Thoracic aorta (tissue), 2 donors: ENCODE data around the gene ASTN2. TPM values are rescaled to one million over a fixed set of nuclear protein-coding genes. Genes with fewer than 3 reads are reported as not detected.

Experiments used
- ATAC-seq: fragments of 150-250 bp; one replicate; pipeline ENCODE4 v1.8.0; 2017; ENCODE audit warnings: low read depth; ENCODE audit not compliant: insufficient number of reproducible peaks, low FRiP score
- DNase-seq: peaks from one replicate; pipeline ENCODE4 v3.0.0-alpha.2; 2020; ENCODE audit warnings: low spot score
- H3K27ac ChIP-seq, 2 donors: fragments of 200-600 bp; sonication (generic); 1 replicate in 1 of 2; 2 replicates in 1 of 2; pipeline ENCODE4 v1.5.1; 2016; ENCODE audit warnings: mild to moderate bottlenecking in 2 of 2, moderate library complexity in 2 of 2
- H3K27me3 ChIP-seq: fragments of 200-600 bp; sonication (generic); replicated peaks from 2 replicates; pipeline ENCODE4 v1.6.0; 2016; ENCODE audit warnings: mild to moderate bottlenecking; ENCODE audit not compliant: insufficient read depth
- H3K36me3 ChIP-seq: fragments of 200-600 bp; sonication (generic); one replicate; pipeline ENCODE4 v1.5.1; 2016
- H3K4me1 ChIP-seq, 2 donors: fragments of 200-600 bp; sonication (generic); 1 replicate in 1 of 2; 2 replicates in 1 of 2; pipeline versions ENCODE4 v1.5.1 to v1.6.0; 2016; ENCODE audit warnings: low read depth in 2 of 2, mild to moderate bottlenecking in 1 of 2; ENCODE audit not compliant: control insufficient read depth in 1 of 2
- H3K4me3 ChIP-seq: fragments of 200-600 bp; sonication (generic); 2 replicates; pipeline ENCODE4 v1.5.1; 2016; ENCODE audit warnings: mild to moderate bottlenecking
- H3K9me3 ChIP-seq: fragments of 200-600 bp; sonication (generic); 2 replicates; pipeline ENCODE4 v1.5.1; 2016
- CTCF ChIP-seq: fragments of 200-600 bp; sonication (generic); IDR thresholded peaks from one replicate; pipeline ENCODE4 v1.5.1; 2019; ENCODE audit warnings: antibody characterized with exemption
- total RNA-seq, 2 donors: library from RNA; depleted of rRNA; stranded (reverse); fragments of >200 nt; gene quantifications; one replicate each; pipeline versions ENCODE4 v1.1.0 to v1.2.3, GENCODE V29; 2016

Gene ASTN2
- total RNA-seq, 2 donors from 2014 or later = 6.8 to 7.1 TPM

DNA sequence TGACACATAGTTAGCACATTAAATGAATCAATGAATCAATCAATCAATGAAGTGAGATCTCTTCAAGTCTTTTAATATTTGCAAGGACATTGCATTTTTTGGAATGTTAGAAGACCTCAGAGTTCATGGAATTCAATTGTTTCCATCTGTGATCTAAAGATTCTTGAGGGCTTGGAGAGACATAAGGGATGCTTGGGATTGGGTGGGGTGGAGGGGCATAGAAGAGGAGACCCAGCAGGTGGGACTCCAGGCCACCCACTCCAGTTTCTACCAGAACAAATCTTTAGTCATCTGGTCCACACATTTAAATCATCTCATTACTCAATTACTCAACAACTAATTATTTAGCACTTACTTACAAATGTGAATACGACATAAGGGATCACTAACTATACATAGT lies 978.7 kb downstream of the ASTN2 start:
- ATAC-seq = no peak
- H3K9me3 ChIP-seq = no peaks in the 10 kb centered on the region
- no peaks in the 10 kb centered on the region for H3K36me3 ChIP-seq
- H3K27me3 ChIP-seq = no peaks in the 10 kb centered on the region
- no peak for DNase-seq
- H3K4me3 ChIP-seq = no peak overlapping the region
- no peaks in the 10 kb centered on the region for H3K4me1 ChIP-seq
- TF ChIP-seq CTCF = no peak
- no peak overlapping the region for H3K27ac ChIP-seq

DNA sequence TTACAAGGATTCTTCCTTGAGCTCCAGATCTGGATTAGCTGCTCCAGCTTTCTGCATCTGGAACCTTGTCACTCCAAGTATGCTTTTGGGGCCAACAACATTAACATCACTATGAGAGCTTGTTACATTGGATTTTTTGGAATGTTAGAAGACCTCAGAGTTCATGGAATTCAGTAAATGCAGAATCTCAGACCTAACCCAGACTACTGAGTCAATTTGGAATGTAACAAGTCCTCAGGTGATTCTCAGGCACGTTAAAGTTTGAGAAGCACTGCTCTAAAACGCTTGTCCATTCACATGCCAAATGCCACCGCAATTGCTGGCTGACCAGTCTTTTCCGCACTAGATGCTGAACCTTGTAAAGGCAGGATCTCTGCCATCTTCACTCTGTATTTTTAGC lies 979.2 kb downstream of the ASTN2 start:
- Histone ChIP-seq H3K27me3 (no peaks in the 10 kb centered on the region), H3K4me1 (no peaks in the 10 kb centered on the region), H3K4me3 (no peak overlapping the region), H3K9me3 (no peaks in the 10 kb centered on the region), H3K36me3 (no peaks in the 10 kb centered on the region), H3K27ac (no peak overlapping the region)
- no peak for DNase-seq
- no peak for ATAC-seq
- no peak for TF ChIP-seq CTCF

- TF ChIP-seq CTCF = no peak
Observed at GRCh38 chr9:116434314-116434713, 980.5 kb downstream of the ASTN2 start.

GRCh38 chr9:116432051-116432450 lies 982.8 kb downstream of the ASTN2 start:
- no peaks in the 10 kb centered on the region for H3K4me1 ChIP-seq
- DNase-seq = no peak

More at GRCh38 chr9:116434314-116434713, 980.5 kb downstream of the ASTN2 start:
- DNase-seq (no peak), ATAC-seq (no peak)
- Histone ChIP-seq H3K27ac (no peak overlapping the region), H3K9me3 (no peaks in the 10 kb centered on the region), H3K27me3 (no peaks in the 10 kb centered on the region), H3K4me3 (no peak overlapping the region), H3K36me3 (no peaks in the 10 kb centered on the region), H3K4me1 (no peaks in the 10 kb centered on the region)

DNA sequence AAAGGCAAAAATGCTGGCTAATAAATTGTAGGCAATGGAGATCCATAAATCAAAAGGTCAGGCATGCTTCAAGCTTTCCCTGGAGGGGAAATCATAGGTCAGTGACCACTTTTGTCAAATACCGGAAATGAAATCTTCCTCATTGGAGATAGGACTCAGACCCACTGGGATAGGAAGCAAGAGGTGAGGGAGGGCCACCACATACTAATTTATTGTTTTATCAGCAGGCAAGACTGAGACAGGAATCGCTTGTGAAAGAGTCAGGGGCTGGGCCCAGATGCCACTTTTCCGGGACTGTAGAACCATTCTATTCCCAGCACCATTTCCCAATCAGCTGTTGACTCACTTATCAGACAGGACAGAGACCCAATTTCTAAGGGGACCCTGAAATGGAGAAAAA lies 984.0 kb downstream of the ASTN2 start:
- Histone ChIP-seq H3K27me3 (no peaks in the 10 kb centered on the region), H3K27ac (no peak overlapping the region), H3K4me3 (no peak overlapping the region), H3K36me3 (no peaks in the 10 kb centered on the region), H3K9me3 (no peaks in the 10 kb centered on the region), H3K4me1 (no peaks in the 10 kb centered on the region)
- DNase-seq (no peak), ATAC-seq (no peak)
- TF ChIP-seq CTCF = no peak

More at GRCh38 chr9:116432051-116432450, 982.8 kb downstream of the ASTN2 start:
- Histone ChIP-seq H3K4me3 (no peak overlapping the region), H3K27ac (no peak overlapping the region), H3K27me3 (no peaks in the 10 kb centered on the region), H3K9me3 (no peaks in the 10 kb centered on the region), H3K36me3 (no peaks in the 10 kb centered on the region)
- no peak for ATAC-seq
- TF ChIP-seq CTCF = no peak
